Endothelial cell of coronary artery (primary cell): ENCODE data around the gene SCTR. TPM values are rescaled to one million over a fixed set of nuclear protein-coding genes. Genes with fewer than 3 reads are reported as not detected.

Source experiments
- total RNA-seq: library from RNA; depleted of rRNA; stranded (reverse); fragments of >200 nt; gene quantifications from 2 replicates; pipeline ENCODE4 v1.2.3, GENCODE V29; 2014

SCTR gene
- not detected in 2 replicates for total RNA-seq

GRCh38 chr2:119523952-119524694 lies at the start of gene SCTR:
Gene SCTR, minus strand, starts transcription at chr2:119524483. Its CDS starts 257 bp downstream, at chr2:119524226.

GRCh38 chr2:119544075-119544938 lies 20.0 kb upstream of the SCTR start, which contains the start of gene CFAP221:
Gene CFAP221, plus strand, starts transcription at chr2:119544449. Its CDS starts 1,683 bp downstream, at chr2:119546132.

GRCh38 chr2:119431155-119431975 lies 92.9 kb downstream of the SCTR start, which contains the start of gene TMEM37:
Gene TMEM37, plus strand, starts transcription at chr2:119431854. Its CDS starts 50 bp downstream, at chr2:119431904.

Other genes with a start within 250 kb of the SCTR start
- gene C2orf76, start 157.6 kb downstream of the SCTR start, total RNA-seq: 8.2 and 9.3 TPM in 2 replicates
- gene DBI, start 157.5 kb downstream of the SCTR start, total RNA-seq: 77.4 and 83.5 TPM in 2 replicates
- 0.94 and 1.3 TPM in 2 replicates for gene TMEM37, start 92.6 kb downstream of the SCTR start, total RNA-seq
- gene CFAP221, start 20.0 kb upstream of the SCTR start, total RNA-seq: 0.19 TPM in 1 of 2 replicates, not detected in the other
- gene TMEM177, start 154.7 kb upstream of the SCTR start, total RNA-seq: 9.0 and 9.4 TPM in 2 replicates
- gene PTPN4, start 235.4 kb upstream of the SCTR start, total RNA-seq: 39.3 and 49.1 TPM in 2 replicates